ENCODE data around the gene RPS15. TPM values are rescaled to one million over a fixed set of nuclear protein-coding genes. Genes with fewer than 3 reads are reported as not detected.

Gene RPS15
- polyA plus RNA-seq, 1 of the 3 experiments (the other 2 are of a cell fraction) = 3,749 TPM

GRCh38 chr19:1390890-1391423 is 47.2 kb upstream of the RPS15 start:
- TF ChIP-seq NRF1 (IDR thresholded peaks at IDR 0.05; ENCODE audit: low read depth, low read length) (no peak), USF2 (IDR thresholded peaks at IDR 0.05; ENCODE audit: borderline replicate concordance, low read depth, low read length) (no peak), IRF3 (IDR thresholded peaks at IDR 0.05; ENCODE audit: low read depth, low read length) (no peak), FOXJ3 (CRISPR knock-in tag; IDR thresholded peaks at IDR 0.05) (no peak), USF1 (IDR thresholded peaks at IDR 0.05; ENCODE audit: borderline replicate concordance, low read depth) (no peak)
- WGBS (ENCODE audit: low lambda C conversion rate) = 96% methylated on average over 34 of the region's 42 CpGs
- H3K27me3 ChIP-seq (ENCODE audit: insufficient read depth) = no peaks in the 10 kb centered on the region
- H3K79me2 ChIP-seq (ENCODE audit: insufficient read depth) = no peaks in the 10 kb centered on the region; the same call in 1 of the 2 replicates
- DNase-seq = no peak
- H3K9me3 ChIP-seq = no peaks in the 10 kb centered on the region
- no peak overlapping the region for H2AFZ ChIP-seq (ENCODE audit: low read depth)
- H3K4me2 ChIP-seq = no peak overlapping the region
- POLR2A ChIA-PET = no interaction called here
- no peaks in the 10 kb centered on the region for H3K9me2 ChIP-seq
- no peak overlapping the region for H3K4me3 ChIP-seq (ENCODE audit: low read depth in 2 of 2, low read length in 1 of 2)
- CTCF ChIA-PET = interaction anchor here (1.4 kb wide), 1 partner anchor 75 kb away, joined by 3 read pairs; no protein-coding TSS in a partner anchor
- H3F3A ChIP-seq (replicated peaks; ENCODE audit: insufficient read depth) = peaks cover 4% of the 10 kb centered on the region
- H3K9ac ChIP-seq = no peak overlapping the region
- peaks cover 0 to 15% of the 10 kb centered on the region in 2 experiments for H3K36me3 ChIP-seq (replicated peaks in 1 of 2; ENCODE audit: control insufficient read depth in 1 of 2, insufficient read depth in 2 of 2, low read length in 1 of 2)
- no peaks in the 10 kb centered on the region for H4K20me1 ChIP-seq (ENCODE audit: insufficient read depth)
- no peaks in the 10 kb centered on the region; a peak in 1 of 4 replicates for H3K4me1 ChIP-seq (ENCODE audit: control insufficient read depth in 1 of 2, insufficient read depth in 2 of 2, low read depth in 1 of 2, low read length in 1 of 2)
- no peak overlapping the region for H3K27ac ChIP-seq (ENCODE audit: low read depth in 2 of 2, low read length in 1 of 2)

GRCh38 chr19:1392407-1392806 is 45.8 kb upstream of the RPS15 start:
- no peaks in the 10 kb centered on the region for H4K20me1 ChIP-seq (ENCODE audit: insufficient read depth)
- no peaks in the 10 kb centered on the region for H3K9me2 ChIP-seq
- no peaks in the 10 kb centered on the region for H3K79me2 ChIP-seq (ENCODE audit: insufficient read depth)
- CTCF ChIA-PET = interaction anchor here (1.1 to 1.4 kb wide), 2 partner anchors 76 to 77 kb away, joined by 3 to 4 read pairs; no protein-coding TSS in a partner anchor
- H3K4me3 ChIP-seq (ENCODE audit: low read depth in 2 of 2, low read length in 1 of 2) = no peak overlapping the region
- H3K4me2 ChIP-seq = no peak overlapping the region
- H3K27me3 ChIP-seq (ENCODE audit: insufficient read depth) = no peaks in the 10 kb centered on the region
- 96% methylated on average over 15 of the region's 15 CpGs for WGBS (ENCODE audit: low lambda C conversion rate)
- no peak for DNase-seq
- H3K9ac ChIP-seq = no peak overlapping the region
- no peaks in the 10 kb centered on the region; a peak in 1 of 4 replicates for H3K4me1 ChIP-seq (ENCODE audit: control insufficient read depth in 1 of 2, insufficient read depth in 2 of 2, low read depth in 1 of 2, low read length in 1 of 2)
- H3K9me3 ChIP-seq = no peaks in the 10 kb centered on the region
- no peak overlapping the region for H3K27ac ChIP-seq (ENCODE audit: low read depth in 2 of 2, low read length in 1 of 2)
- POLR2A ChIA-PET = no interaction called here
- H3K36me3 ChIP-seq (replicated peaks in 1 of 2; ENCODE audit: control insufficient read depth in 1 of 2, insufficient read depth in 2 of 2, low read length in 1 of 2) = peaks cover 0 to 15% of the 10 kb centered on the region in 2 experiments
- H3F3A ChIP-seq (replicated peaks; ENCODE audit: insufficient read depth) = peaks cover 4% of the 10 kb centered on the region
- TF ChIP-seq TCF12 (IDR thresholded peaks at IDR 0.05) (no peak), CHD2 (IDR thresholded peaks at IDR 0.05; ENCODE audit: low read length, partially characterized antibody) (no peak), RFX5 (IDR thresholded peaks at IDR 0.05; ENCODE audit: low read length) (no peak), MAX (IDR thresholded peaks at IDR 0.05; ENCODE audit: low read depth) (no peak), NRF1 (IDR thresholded peaks at IDR 0.05; ENCODE audit: low read depth, low read length) (no peak), GATA2 (CRISPR knock-in tag; IDR thresholded peaks at IDR 0.05) (no peak), RAD21 (IDR thresholded peaks at IDR 0.05; ENCODE audit: low read length) (no peak), USF2 (IDR thresholded peaks at IDR 0.05; ENCODE audit: borderline replicate concordance, low read depth, low read length) (no peak), YY1 (IDR thresholded peaks at IDR 0.05; ENCODE audit: low read depth) (no peak), SMC3 (IDR thresholded peaks at IDR 0.05; ENCODE audit: low read depth, low read length) (no peak), EP300 (IDR thresholded peaks at IDR 0.05; ENCODE audit: borderline replicate concordance in 1 of 2, low read depth in 1 of 2, low read length in 1 of 2) (no peak), FOSL2 (IDR thresholded peaks at IDR 0.05; ENCODE audit: borderline replicate concordance, low read depth) (no peak), RXRA (IDR thresholded peaks at IDR 0.05; ENCODE audit: borderline replicate concordance, low read depth) (no peak), USF1 (IDR thresholded peaks at IDR 0.05; ENCODE audit: borderline replicate concordance, low read depth) (no peak), NFIC (IDR thresholded peaks at IDR 0.05; ENCODE audit: borderline replicate concordance) (no peak)
- no peak overlapping the region for H2AFZ ChIP-seq (ENCODE audit: low read depth)

Data from SK-N-SH (cell line).